OCI-LY1 (cell line): ENCODE data around the gene FAF1.

Experiments used
- CTCF ChIP-seq: fragments of 200-600 bp; sonication (generic), shearing (Covaris generic); IDR thresholded peaks from 2 replicates; pipeline ENCODE4 v1.5.1; 2017; ENCODE audit warnings: mild to moderate bottlenecking, antibody characterized with exemption, low read length, moderate library complexity, mixed read lengths
- EZH2 ChIP-seq: fragments of 200-600 bp; sonication (generic), shearing (Covaris generic); IDR thresholded peaks from 2 replicates; pipeline ENCODE4 v1.8.0; 2017; ENCODE audit warnings: borderline replicate concordance, mixed run types, mild to moderate bottlenecking, antibody characterized with exemption, low read length, moderate library complexity, mixed read lengths

- TF ChIP-seq EZH2 (no peak), CTCF (no peak)
Observed at GRCh38 chr1:50491142-50491541, 468.9 kb downstream of the FAF1 start.
